ENCODE measurements around the gene ARHGDIG. TPM values are rescaled to one million over a fixed set of nuclear protein-coding genes. Genes with fewer than 3 reads are reported as not detected.

Gene ARHGDIG
- not detected for total RNA-seq

GRCh38 chr16:280552-280951 lies at the start of gene ARHGDIG:
Gene ARHGDIG (plus strand): TSS chr16:280591. CDS start chr16:280681, 90 bp downstream.

GRCh38 chr16:234468-235305 lies 45.7 kb upstream of the ARHGDIG start, which contains the start of gene FAM234A:
Gene FAM234A (plus strand): TSS chr16:234821. CDS start chr16:254414, 19,593 bp downstream.

GRCh38 chr16:275786-276232 lies 4.6 kb upstream of the ARHGDIG start, which contains the start of gene RGS11:
Gene RGS11 (minus strand): TSS chr16:275944. CDS start chr16:275911, 33 bp downstream.

GRCh38 chr16:283033-283805 lies 2.8 kb downstream of the ARHGDIG start, which contains the start of gene PDIA2:
Gene PDIA2 (plus strand): TSS chr16:283164. CDS start chr16:283170, 6 bp downstream.

Other genes starting within 250 kb of the ARHGDIG start
- 10 to 100 TPM; 24.9 to 26.6 TPM for gene POLR3K, start 227.0 kb upstream of the ARHGDIG start, total RNA-seq
- gene SNRNP25, start 226.8 kb upstream of the ARHGDIG start, total RNA-seq, result 10 to 100 TPM; 33.7 to 34.8 TPM
- under 1 TPM in 1 of 2 experiments, not detected in 1; 0.31 TPM for gene RHBDF1, start 208.0 kb upstream of the ARHGDIG start, total RNA-seq
- gene MPG, start 202.4 kb upstream of the ARHGDIG start, total RNA-seq, result 10 to 100 TPM; 52.5 to 54.2 TPM
- 10 to 100 TPM; 33.7 to 35.3 TPM for gene NPRL3, start 141.9 kb upstream of the ARHGDIG start, total RNA-seq
- not detected for gene HBZ, start 127.9 kb upstream of the ARHGDIG start, total RNA-seq
- not detected for gene HBM, start 114.6 kb upstream of the ARHGDIG start, total RNA-seq
- gene HBA2, start 107.7 kb upstream of the ARHGDIG start, total RNA-seq, result not detected
- gene HBA1, start 103.9 kb upstream of the ARHGDIG start, total RNA-seq, result not detected
- gene HBQ1, start 100.1 kb upstream of the ARHGDIG start, total RNA-seq, result not detected
- 10 to 100 TPM; 66.4 to 67.5 TPM for gene LUC7L, start 51.1 kb upstream of the ARHGDIG start, total RNA-seq
- gene FAM234A, start 45.8 kb upstream of the ARHGDIG start, total RNA-seq, result 10 to 100 TPM; 28.8 to 29.6 TPM
- gene RGS11, start 4.6 kb upstream of the ARHGDIG start, total RNA-seq, result not detected
- not detected for gene PDIA2, start 2.6 kb downstream of the ARHGDIG start, total RNA-seq
- gene AXIN1, start 72.1 kb downstream of the ARHGDIG start, total RNA-seq, result 10 to 100 TPM; 27.4 to 29.2 TPM
- gene MRPL28, start 89.9 kb downstream of the ARHGDIG start, total RNA-seq, result 10 to 100 TPM; 53.4 to 56.3 TPM
- 10 to 100 TPM; 79.5 to 81.5 TPM for gene PGAP6, start 101.4 kb downstream of the ARHGDIG start, total RNA-seq
- 10 to 100 TPM; 40.7 to 43.4 TPM for gene NME4, start 116.6 kb downstream of the ARHGDIG start, total RNA-seq
- gene DECR2, start 121.3 kb downstream of the ARHGDIG start, total RNA-seq, result 1 to 10 TPM; 5.0 to 6.0 TPM
- 10 to 100 TPM; 22.0 to 24.6 TPM for gene RAB11FIP3, start 145.1 kb downstream of the ARHGDIG start, total RNA-seq
- 10 to 100 TPM; 71.0 to 71.8 TPM for gene CAPN15, start 247.1 kb downstream of the ARHGDIG start, total RNA-seq